IPS-11a (cell line): ENCODE data around the gene RHOG.

ENCODE experiments used
- H3K4me3 ChIP-seq: one replicate; pipeline ENCODE4 v1.5.1; 2013; ENCODE audit warnings: low read depth, low read length, control low read depth

RHOG gene

DNA sequence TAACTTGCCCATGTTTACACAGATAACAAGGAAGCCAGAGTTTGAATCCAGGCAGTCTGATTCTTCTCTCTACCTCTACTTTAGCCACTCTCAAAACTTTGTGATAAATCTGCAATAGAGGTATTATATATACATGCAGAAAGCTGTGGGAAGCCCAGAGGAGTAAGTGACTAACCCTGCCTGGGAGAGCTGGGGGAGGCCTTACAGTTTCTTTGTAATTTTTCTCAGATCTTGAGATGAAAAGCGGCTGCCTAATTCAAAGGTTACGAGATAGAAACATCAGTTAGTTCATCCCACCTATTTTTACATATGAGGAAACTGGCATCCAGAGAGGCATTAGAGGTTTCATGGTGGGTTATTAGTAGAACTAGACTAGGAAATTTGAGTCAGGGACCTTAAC is 19.6 kb upstream of the RHOG start:
- no peak overlapping the region for H3K4me3 ChIP-seq

DNA sequence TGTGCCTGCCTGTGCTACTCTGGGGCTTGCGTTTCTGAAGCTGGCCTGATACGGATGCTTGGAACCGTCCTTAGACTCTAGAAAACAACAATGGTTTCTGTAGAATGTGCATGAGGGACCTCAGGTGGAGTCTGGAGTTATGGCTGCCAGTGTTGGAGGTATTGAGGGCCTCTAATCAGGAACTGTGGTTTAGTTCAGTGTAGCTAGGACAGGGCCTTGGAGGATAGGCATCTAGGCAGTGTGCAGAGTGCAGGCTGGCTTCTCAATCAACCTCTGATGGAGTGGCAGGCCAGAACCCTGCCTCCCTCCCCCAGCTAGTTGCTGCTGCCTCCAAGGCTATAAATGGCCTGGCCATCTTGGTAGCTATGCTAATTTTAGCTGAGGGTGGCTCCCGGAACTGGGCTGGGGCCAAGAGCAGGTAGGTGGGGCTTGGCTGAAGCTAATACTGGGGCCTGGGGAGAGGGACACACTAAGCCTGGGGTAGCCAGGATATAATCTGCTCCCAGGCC is 18.7 kb upstream of the RHOG start:
- no peak overlapping the region for H3K4me3 ChIP-seq

- no peak overlapping the region for H3K4me3 ChIP-seq
Observed at GRCh38 chr11:3857628-3858027, 16.9 kb upstream of the RHOG start.

DNA sequence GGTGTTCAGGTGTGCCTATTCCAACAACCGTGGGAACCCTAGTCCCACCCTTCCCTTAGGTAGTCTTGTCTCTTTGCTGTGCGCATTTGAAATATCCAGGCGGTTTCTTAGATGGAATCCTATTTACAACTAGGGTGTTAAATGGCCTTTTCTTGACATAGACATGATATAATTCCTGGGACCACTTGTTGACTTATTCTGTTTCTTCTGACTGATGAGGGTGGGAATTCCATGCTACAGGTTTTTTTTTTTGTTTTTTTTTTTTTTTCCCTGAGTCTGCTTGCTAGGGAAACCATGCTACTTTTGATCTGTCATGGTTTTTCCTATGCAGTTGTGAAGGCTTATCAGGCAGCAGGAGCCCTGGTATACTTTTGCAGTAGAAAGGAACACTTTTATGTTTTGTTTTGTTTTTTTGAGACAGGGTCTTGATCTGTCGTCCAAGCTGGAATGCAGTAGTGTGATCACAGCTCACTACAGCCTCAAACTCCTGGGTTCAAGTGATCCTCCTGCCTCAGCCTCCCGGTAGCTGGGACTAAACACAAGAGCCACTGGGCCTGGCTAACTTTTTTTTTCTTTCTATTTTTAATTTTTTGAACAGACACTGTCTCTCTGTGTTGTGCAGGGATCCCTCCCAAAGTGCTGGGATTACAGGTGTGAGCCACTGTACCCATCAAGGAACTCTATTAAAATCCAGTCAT is 16.2 kb upstream of the RHOG start:
- no peak overlapping the region for H3K4me3 ChIP-seq

DNA sequence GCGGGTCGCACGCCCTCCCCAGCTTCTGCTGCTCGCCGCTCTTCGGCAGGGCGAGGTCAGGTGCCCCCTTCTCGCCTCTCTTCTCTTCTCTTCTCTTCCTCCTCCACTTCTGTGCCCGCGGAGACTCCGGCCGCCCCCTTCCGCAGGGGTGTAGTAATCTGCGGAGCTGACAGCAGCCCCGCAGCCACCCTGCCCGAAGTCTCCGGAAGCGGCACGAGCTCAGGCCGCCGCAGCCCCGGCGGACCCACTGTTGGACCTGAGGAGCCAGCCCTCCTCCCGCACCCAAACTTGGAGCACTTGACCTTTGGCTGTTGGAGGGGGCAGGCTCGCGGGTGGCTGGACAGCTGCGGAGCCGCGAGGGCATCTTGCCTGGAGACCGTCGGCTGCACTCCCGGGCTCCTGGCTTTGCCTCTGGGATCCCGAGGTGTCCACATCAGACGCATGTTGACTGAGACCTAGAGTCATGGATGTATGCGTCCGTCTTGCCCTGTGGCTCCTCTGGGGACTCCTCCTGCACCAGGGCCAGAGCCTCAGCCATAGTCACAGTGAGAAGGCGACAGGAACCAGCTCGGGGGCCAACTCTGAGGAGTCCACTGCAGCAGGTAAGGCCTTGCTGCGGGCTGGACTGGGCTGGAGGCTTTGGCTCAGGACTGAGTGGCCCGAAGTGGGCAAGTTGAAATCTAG is 15.2 kb upstream of the RHOG start:
- H3K4me3 ChIP-seq = peak overlapping the region; percentile 56

- peak within 1 kb of the TSS; percentile 66 for H3K4me3 ChIP-seq
Observed at GRCh38 chr11:3854977-3855807, 14.4 kb upstream of the RHOG start, which contains the start of gene STIM1. TSS of gene STIM1 (plus strand) at chr11:3855664. CDS start at chr11:3856271, 607 bp downstream.

- H3K4me3 ChIP-seq = no peak overlapping the region
Observed at GRCh38 chr11:3854660-3854976, 13.9 kb upstream of the RHOG start.

DNA sequence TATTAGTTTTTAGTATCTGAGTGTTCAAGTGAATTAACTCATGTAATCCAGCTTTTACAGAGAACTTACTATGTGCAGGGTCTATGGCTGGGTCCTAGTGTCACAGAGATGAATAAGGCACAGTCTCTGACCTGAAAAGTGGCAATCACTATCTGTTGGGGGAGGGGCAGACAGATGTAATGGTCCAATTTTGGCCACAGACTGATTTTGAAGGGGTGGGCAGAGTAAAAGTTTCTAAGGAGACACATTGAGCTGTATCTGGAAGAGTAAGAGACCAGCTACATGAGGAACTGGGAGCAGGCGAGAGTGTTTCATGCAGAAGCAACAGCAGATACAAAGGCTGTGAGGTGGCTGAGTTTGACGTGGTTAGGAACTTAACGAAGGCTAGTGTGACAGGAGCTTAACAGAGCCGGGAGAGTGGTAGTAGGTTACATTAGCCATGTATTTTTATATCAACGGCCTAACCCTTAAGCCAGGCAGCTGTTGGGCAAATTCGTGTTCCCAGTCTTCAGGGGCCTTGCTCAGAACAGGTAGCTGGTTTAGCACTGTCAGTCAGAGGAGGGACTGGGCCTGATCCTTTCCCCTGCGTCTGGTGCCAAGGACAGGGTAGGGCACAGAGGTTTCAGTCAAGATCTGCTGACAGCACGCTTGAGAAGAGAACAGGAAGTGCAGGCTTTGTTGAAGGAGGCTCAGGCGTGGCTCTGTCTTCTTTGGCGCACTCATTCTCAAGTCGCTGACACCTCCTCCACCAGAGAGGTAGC is 13.3 kb upstream of the RHOG start:
- H3K4me3 ChIP-seq = no peak overlapping the region

DNA sequence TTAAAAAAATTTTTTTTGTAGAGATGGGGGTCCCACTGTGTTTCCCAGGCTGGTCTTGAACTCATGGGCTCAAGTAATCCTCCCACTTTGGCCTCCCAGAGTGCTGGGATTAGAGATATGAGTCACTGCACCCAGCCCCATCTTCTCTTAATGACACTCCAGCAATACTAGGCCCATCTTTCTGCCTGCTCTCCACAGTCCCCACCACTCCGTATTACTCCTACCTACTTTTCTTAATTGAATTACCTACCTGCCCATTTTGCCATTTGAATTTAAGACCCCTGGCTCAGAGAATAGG is 12.7 kb upstream of the RHOG start:
- no peak overlapping the region for H3K4me3 ChIP-seq

DNA sequence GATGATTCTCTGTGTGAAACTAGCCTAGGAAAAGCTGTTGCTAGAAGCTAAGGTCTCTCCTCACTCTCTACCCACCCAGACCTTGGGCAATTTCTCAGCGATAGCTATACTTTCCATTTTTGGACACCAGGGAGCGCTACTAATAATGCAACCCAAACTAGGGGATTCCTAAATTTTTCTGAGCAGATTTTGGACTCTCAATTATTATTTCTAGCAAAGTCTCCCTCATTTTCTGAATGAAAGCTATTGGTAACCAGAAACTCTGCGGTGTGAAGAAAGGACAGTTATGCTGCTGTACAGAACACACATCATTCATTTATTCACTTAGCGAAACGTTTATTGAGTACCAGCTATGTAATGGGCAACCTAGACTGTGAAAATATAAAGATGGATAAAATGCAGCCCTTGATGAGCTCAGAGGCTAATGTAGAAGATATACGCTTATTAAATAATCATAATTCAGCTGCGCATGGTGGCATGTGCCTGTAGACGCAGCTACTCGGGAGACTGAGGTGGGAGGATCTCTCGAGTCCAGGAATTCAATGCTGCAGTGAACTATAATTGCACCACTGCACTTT is 8.6 kb upstream of the RHOG start:
- no peak overlapping the region for H3K4me3 ChIP-seq

GRCh38 chr11:3845670-3846069 is 4.9 kb upstream of the RHOG start:
- H3K4me3 ChIP-seq = no peak overlapping the region

DNA sequence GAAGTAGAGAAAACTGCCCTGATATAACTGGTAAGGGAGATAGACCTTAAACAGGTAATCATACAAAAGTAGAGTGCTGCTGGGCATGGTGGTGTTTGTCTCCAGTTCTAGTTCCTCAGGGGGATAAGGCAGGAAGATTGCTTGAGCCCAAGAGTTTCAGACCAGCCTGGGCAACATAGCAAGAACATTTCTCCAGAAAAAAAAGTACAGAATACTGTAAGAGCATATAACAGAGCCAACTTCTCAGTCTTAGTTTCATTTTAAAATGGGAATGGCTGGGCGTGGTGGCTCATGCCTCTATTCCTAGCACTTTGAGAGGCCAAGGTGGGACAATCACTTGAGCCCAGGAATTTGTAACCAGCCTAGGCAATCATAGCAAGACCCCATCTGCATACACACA is 4.5 kb upstream of the RHOG start:
- H3K4me3 ChIP-seq = no peak overlapping the region

DNA sequence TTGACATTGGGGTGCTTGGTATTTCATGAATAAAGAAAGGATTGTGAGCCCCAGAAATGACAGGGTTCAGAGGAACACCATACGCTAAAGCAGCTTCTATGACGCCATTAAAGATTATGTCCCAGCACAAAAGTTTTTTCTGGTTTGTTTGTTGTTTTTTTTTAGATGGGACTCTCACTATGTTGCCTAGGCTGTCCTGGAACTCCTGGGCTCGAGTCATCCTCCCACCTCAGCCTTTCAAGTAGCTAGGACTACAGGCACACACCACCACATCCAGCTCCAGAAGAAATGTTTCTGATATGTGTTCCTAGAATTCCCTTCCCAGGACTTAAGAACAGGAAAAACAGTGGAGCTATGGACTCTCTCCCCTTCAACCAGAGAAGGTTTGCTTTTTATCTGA is 2.6 kb upstream of the RHOG start:
- no peak overlapping the region for H3K4me3 ChIP-seq

DNA sequence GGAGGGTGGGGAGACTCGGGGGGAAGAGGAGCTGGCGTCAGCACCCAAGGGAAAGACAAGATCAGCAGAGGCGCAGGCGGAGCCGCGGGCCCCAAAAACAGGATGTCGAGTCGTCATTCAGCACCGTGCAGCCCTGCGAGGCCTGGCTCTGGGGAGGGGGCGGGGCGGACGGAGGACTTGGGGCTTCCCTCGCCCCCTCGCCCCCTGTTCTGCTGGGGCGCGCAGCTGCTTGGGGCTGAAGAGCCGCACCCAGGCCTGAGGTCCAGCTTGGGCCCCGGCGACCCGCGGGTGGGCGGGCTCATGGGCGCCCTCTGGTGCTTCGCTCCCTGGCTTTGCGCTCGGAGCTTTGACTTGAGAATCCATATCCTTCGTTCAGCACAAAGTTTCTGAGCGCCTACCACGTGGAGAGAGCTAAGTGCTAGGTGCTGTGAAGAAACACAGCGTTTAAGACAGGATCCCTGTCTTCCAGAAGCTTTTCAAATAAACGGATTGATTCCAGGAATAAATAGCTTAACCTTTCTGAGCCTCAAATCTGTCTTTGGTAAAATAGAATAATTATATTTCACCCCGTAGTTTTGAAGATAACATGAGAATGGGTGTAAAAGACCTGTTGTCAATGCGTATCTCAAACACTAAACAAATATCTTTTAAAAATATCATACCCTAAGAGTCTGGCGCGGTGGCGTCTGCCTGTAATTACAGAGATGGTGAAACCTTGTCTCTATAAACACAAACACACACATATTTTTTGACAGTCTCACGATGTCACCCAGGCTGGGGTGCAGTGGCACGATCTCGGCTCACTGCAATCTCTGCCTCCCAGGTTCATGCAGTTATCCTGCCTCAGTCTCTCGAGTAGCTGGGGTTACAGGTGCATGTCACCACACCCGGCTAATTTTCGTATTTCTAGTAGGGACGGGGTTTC is 929 bp upstream of the RHOG start:
- H3K4me3 ChIP-seq = peak overlapping the region; percentile 37

GRCh38 chr11:3840004-3840869 is 522 bp downstream of the RHOG start:
- H3K4me3 ChIP-seq = peak overlapping the region; percentile 74

- H3K4me3 ChIP-seq = no peak overlapping the region
Observed at GRCh38 chr11:3838504-3838903, 2.3 kb downstream of the RHOG start.

GRCh38 chr11:3837793-3838192 is 3.0 kb downstream of the RHOG start:
- no peak overlapping the region for H3K4me3 ChIP-seq

DNA sequence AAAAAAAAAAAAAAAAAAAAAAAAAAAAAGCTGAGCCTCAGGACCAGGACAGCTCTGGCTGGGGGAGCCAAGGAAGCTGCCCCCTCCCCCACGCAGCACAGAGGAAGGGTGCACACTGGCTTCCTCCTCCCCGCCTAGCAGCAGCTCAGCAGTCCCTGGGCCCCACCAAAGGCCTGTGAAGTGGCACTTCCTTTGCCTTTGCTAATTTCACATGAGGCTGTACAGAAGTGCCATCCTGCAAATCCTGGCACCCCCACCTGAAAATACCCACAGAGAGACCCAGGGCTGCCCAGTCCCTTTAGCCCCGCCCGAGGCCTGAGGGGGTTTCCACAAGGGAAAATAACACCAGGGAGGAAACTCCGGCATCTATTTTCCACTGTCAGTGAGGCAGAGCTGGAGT is 3.9 kb downstream of the RHOG start:
- H3K4me3 ChIP-seq = no peak overlapping the region

- no peak overlapping the region for H3K4me3 ChIP-seq
Observed at GRCh38 chr11:3835751-3836150, 5.0 kb downstream of the RHOG start.
